ENCODE results near the gene MYMK.

The MYMK gene

DNA sequence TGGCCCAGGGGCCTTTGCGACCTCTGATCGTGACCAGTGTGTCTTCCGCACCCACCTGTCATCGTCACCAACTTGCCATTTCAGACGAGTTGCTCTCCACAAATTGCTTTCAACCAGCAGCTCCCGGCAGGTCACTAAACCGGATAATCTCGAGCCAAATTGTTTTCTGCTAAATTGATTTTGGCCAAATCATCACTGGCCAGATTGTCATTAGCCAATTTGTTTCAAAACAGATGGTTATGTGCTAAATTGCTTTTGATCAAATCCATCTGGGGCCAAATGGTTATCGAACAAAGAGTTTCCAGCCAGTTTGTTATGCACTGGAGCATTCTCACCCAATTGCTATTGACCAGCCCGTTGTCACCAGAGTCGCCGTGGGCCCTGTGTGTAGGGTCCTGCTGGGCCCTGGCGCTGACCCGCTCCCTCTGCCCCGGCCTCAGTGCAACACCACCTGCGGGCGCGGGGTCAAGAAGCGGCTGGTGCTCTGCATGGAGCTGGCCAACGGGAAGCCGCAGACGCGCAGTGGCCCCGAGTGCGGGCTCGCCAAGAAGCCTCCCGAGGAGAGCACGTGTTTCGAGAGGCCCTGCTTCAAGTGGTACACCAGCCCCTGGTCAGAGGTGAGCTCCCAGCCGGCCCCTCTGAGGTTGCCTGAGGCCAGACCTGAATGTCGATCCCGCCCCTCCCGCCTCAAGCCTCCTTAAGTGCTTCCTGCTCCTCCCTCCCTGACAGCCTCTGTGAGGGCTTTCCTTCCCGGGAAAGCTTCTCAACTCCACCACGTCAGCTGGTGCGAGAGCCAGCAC lies 45.3 kb upstream of the MYMK start:
- TF ChIP-seq, protein P1, sequence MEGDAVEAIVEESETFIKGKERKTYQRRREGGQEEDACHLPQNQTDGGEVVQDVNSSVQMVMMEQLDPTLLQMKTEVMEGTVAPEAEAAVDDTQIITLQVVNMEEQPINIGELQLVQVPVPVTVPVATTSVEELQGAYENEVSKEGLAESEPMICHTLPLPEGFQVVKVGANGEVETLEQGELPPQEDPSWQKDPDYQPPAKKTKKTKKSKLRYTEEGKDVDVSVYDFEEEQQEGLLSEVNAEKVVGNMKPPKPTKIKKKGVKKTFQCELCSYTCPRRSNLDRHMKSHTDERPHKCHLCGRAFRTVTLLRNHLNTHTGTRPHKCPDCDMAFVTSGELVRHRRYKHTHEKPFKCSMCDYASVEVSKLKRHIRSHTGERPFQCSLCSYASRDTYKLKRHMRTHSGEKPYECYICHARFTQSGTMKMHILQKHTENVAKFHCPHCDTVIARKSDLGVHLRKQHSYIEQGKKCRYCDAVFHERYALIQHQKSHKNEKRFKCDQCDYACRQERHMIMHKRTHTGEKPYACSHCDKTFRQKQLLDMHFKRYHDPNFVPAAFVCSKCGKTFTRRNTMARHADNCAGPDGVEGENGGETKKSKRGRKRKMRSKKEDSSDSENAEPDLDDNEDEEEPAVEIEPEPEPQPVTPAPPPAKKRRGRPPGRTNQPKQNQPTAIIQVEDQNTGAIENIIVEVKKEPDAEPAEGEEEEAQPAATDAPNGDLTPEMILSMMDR (IDR thresholded peaks at IDR 0.05) = no peak
- DNase-seq (ENCODE audit: low spot score) = no peak
- Histone ChIP-seq H3K4me3 (no peak overlapping the region), H3K27ac (no peak overlapping the region)

GRCh38 chr9:133569121-133569785 lies 44.5 kb upstream of the MYMK start:
- no peak for DNase-seq (ENCODE audit: low spot score)
- no peak overlapping the region for H3K27ac ChIP-seq
- H3K4me3 ChIP-seq = no peak overlapping the region
- TF ChIP-seq, protein P1 (IDR thresholded peaks at IDR 0.05) = no peak

GRCh38 chr9:133568186-133568585 lies 43.4 kb upstream of the MYMK start:
- Histone ChIP-seq H3K4me3 (no peak overlapping the region), H3K27ac (no peak overlapping the region)
- TF ChIP-seq, protein P1 (IDR thresholded peaks at IDR 0.05) = no peak
- no peak for DNase-seq (ENCODE audit: low spot score)

DNA sequence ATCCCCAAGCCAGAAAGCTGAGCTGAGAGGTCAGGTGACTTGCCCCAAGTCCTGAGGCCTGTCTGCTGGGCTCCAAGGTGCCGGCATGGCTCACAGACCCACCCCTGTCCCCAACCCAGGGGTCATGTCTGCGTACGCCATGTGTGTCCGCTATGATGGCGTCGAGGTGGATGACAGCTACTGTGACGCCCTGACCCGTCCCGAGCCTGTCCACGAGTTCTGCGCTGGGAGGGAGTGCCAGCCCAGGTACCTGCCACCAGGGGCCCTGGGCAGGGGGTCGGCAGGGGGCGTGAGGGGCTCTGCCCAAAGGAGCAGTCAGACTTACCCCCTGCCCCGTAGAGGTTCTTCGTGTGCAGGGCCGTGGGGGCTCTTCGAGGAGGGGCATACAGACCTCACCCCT lies 42.1 kb upstream of the MYMK start:
- H3K27ac ChIP-seq = no peak overlapping the region
- TF ChIP-seq, protein P1 (IDR thresholded peaks at IDR 0.05) = no peak
- no peak overlapping the region for H3K4me3 ChIP-seq
- DNase-seq (ENCODE audit: low spot score) = no peak

GRCh38 chr9:133566382-133566781 lies 41.6 kb upstream of the MYMK start:
- TF ChIP-seq, protein P1 (IDR thresholded peaks at IDR 0.05) = no peak

GRCh38 chr9:133564451-133565116 lies 39.8 kb upstream of the MYMK start:
- TF ChIP-seq, protein P1 (IDR thresholded peaks at IDR 0.05) = peak; percentile 79
- DNase-seq (ENCODE audit: low spot score) = no peak
- peak overlapping the region in 1 of 2 donors; percentile 84 for H3K27ac ChIP-seq
- peak overlapping the region; percentile 34 for H3K4me3 ChIP-seq

More at GRCh38 chr9:133566382-133566781, 41.6 kb upstream of the MYMK start:
- Histone ChIP-seq H3K4me3 (no peak overlapping the region), H3K27ac (peak overlapping the region in 1 of 2 donors; percentile 84)
- DNase-seq (ENCODE audit: low spot score) = no peak

All from coronary artery (tissue), 2 donors.